ENCODE results near the gene MOSPD3. TPM values are rescaled to one million over a fixed set of nuclear protein-coding genes. Genes with fewer than 3 reads are reported as not detected.

Gene MOSPD3
- total RNA-seq, 2 donors from 2014 or later, result 9.2 to 29.6 TPM

DNA sequence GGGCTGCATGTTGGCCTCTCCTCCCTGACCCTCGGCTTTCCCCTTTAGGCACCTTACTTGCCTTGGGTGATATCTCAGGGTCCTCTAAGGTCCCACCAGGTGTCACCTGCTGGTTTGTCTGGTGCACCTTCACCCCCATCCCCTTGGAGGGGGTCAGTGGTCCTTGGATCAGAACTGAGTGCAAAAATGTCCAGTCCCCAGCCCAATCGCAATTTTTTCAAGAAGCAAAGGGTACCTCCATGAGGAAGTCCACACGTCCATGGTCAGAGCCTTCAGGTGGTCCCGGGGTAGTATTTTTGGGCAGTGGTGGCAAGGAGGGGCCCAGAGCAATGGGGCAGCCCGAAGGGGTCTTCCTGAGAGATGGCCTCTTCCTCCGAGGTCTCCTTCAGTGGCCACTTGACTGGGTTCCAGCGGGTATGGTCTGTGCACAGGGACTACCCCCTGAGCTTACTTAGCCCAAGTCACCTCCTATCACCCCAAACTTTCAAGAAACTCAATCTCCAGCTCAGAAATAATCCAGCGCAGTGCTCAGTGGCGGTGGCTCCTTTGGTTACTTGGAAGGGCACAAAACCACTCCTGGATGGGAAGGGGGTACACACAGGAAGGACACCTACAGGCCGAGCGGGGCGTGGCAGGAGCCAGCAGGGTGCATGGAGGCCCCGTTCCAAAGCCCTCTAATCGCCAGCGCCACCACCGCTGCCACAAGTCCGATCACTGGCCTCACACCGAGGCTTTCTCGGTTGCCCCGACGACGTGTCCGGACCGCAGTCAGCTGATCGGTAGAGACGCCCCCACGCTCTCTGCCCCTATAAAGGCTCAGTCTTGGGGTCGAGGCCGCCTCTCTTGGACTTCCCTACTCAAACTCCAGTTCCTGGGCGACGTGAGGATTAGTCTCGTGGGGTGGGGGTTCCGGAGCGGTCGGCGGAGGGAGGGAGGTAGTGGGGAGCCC is 43.2 kb upstream of the MOSPD3 start:
- DNase-seq (ENCODE audit: low spot score), result no peak
- Histone ChIP-seq H3K4me1 (ENCODE audit: control insufficient read depth in 1 of 2, low read depth in 2 of 2) (peaks cover 8 to 14% of the 10 kb centered on the region in 2 donors), H3K4me3 (peak overlapping the region; percentile 70), H3K9me3 (no peaks in the 10 kb centered on the region), H3K27me3 (replicated peaks; ENCODE audit: insufficient read depth) (no peaks in the 10 kb centered on the region), H3K36me3 (peaks cover 6% of the 10 kb centered on the region), H3K27ac (peak overlapping the region; percentile 38 to 44)
- ATAC-seq (ENCODE audit: insufficient number of reproducible peaks, low FRiP score, low read depth), result no peak
- TF ChIP-seq, protein P1, sequence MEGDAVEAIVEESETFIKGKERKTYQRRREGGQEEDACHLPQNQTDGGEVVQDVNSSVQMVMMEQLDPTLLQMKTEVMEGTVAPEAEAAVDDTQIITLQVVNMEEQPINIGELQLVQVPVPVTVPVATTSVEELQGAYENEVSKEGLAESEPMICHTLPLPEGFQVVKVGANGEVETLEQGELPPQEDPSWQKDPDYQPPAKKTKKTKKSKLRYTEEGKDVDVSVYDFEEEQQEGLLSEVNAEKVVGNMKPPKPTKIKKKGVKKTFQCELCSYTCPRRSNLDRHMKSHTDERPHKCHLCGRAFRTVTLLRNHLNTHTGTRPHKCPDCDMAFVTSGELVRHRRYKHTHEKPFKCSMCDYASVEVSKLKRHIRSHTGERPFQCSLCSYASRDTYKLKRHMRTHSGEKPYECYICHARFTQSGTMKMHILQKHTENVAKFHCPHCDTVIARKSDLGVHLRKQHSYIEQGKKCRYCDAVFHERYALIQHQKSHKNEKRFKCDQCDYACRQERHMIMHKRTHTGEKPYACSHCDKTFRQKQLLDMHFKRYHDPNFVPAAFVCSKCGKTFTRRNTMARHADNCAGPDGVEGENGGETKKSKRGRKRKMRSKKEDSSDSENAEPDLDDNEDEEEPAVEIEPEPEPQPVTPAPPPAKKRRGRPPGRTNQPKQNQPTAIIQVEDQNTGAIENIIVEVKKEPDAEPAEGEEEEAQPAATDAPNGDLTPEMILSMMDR (IDR thresholded peaks at IDR 0.05), result peak; percentile 38

DNA sequence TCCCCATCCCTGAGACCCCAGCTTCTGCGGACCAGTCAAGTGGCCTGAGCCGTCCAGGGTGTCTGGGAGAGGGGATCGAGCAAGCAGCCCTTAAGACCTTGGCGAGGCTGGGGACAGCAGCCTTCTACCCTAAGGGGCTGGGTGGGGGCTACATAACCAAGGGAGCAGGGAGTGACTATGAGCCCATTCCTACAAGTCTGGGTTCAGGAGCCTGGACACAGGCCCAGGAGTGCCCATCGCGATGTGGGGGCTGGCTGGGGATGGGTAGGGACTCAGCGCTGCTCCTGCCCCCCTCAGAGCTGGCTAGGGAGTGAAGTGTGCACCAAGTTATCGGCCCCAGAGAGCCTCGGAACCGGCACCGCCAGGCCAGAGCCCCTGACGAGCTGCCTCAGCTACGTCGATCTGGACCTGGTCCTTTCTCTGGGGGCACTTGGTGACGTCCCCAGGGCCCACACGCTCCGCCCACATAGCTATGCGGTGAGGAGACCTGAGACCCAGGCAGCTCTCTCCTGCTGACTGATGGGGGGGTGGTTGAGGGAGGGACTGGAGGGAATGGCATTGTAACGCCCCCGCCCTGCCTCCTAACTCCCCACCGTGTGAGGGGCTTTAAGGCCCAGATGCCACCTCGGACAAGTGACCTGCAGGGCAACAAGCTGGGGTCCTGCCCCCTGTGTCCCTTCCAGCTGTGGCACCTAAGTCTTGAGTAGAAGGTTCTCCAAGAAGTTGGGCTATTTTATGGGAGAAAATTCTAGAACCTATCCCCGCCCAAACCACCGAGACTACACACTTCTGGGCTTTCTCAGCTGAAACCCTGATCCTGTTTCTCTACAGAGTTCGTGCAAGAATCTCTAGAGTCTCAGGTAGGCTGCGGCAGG is 41.1 kb upstream of the MOSPD3 start:
- Histone ChIP-seq H3K27me3 (replicated peaks; ENCODE audit: insufficient read depth) (no peaks in the 10 kb centered on the region), H3K4me1 (ENCODE audit: control insufficient read depth in 1 of 2, low read depth in 2 of 2) (peaks cover 8 to 14% of the 10 kb centered on the region in 2 donors), H3K36me3 (peaks cover 16% of the 10 kb centered on the region), H3K27ac (no peak overlapping the region), H3K9me3 (no peaks in the 10 kb centered on the region), H3K4me3 (no peak overlapping the region)
- DNase-seq (ENCODE audit: low spot score), result no peak
- ATAC-seq (ENCODE audit: insufficient number of reproducible peaks, low FRiP score, low read depth), result no peak
- TF ChIP-seq, protein P1 (IDR thresholded peaks at IDR 0.05), result no peak

DNA sequence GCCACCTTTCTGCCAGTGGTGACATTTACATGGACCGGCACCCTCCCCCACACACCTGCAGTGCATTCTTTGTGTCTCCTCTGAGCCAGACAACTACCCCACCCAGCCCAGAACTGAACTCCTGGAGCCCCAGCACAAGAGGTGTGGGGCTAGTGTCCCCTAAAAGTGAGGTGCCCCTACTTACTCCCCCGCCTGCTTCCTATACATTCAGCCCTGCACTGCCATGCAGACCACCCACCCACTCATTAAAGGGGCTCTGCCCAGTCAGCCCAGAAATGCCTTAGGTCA is 40.6 kb upstream of the MOSPD3 start:
- TF ChIP-seq, protein P1 (IDR thresholded peaks at IDR 0.05), result no peak
- no peak for ATAC-seq (ENCODE audit: insufficient number of reproducible peaks, low FRiP score, low read depth)
- Histone ChIP-seq H3K36me3 (peaks cover 22% of the 10 kb centered on the region), H3K27ac (no peak overlapping the region), H3K9me3 (no peaks in the 10 kb centered on the region), H3K27me3 (replicated peaks; ENCODE audit: insufficient read depth) (no peaks in the 10 kb centered on the region), H3K4me3 (no peak overlapping the region), H3K4me1 (ENCODE audit: control insufficient read depth in 1 of 2, low read depth in 2 of 2) (peaks cover 8 to 14% of the 10 kb centered on the region in 2 donors)
- DNase-seq (ENCODE audit: low spot score), result no peak

DNA sequence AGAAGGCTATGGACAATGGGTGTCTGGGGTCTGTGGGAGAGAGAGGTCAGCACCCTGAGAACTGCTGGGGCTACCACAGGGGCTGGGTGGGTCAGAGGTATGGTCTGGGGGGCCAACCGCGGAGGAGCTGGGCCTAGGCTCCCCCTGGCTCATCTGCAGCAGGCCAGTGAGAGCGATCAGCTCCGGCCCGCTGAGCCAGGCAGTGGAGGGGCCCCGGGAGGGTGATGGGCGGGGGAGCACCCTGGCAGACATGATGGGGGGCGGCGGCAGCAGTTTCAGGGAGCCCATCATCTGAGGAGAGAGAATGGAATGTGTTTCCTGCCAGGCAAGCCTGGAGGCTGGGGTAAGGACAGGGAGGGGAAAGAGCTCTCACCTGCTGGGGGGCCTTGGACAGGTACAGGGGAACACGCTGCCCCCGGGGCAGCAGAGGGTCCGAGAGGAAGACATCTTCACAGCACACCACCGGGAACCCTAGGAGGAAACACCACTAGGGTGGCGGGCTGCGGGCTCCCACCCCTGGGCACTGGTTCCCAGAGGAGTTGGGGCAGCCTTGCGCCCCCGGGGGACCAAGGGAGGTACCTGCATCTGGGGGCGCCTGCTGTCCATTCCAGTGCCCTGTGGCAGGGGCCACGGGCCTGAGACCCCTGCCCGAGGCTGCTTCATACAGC is 39.9 kb upstream of the MOSPD3 start:
- peaks cover 29% of the 10 kb centered on the region for H3K36me3 ChIP-seq
- TF ChIP-seq, protein P1 (IDR thresholded peaks at IDR 0.05), result no peak

More for the DNA sequence above, 39.9 kb upstream of the MOSPD3 start:
- DNase-seq (ENCODE audit: low spot score) (no peak), ATAC-seq (ENCODE audit: insufficient number of reproducible peaks, low FRiP score, low read depth) (no peak)
- no peak overlapping the region for H3K4me3 ChIP-seq
- H3K27me3 ChIP-seq (replicated peaks; ENCODE audit: insufficient read depth), result no peaks in the 10 kb centered on the region
- H3K9me3 ChIP-seq, result no peaks in the 10 kb centered on the region
- H3K4me1 ChIP-seq (ENCODE audit: control insufficient read depth in 1 of 2, low read depth in 2 of 2), result peaks cover 8 to 14% of the 10 kb centered on the region in 2 donors
- no peak overlapping the region for H3K27ac ChIP-seq
